GM15510 (cell line): Measurements from ENCODE around the gene SEMA5A.

Experiments
- POLR2A ChIP-seq: IDR thresholded peaks from 3 replicates; pipeline ENCODE4 v1.6.1; 2011; ENCODE audit warnings: borderline replicate concordance; ENCODE audit not compliant: insufficient read length; ENCODE audit errors: extremely low read depth

SEMA5A gene

DNA sequence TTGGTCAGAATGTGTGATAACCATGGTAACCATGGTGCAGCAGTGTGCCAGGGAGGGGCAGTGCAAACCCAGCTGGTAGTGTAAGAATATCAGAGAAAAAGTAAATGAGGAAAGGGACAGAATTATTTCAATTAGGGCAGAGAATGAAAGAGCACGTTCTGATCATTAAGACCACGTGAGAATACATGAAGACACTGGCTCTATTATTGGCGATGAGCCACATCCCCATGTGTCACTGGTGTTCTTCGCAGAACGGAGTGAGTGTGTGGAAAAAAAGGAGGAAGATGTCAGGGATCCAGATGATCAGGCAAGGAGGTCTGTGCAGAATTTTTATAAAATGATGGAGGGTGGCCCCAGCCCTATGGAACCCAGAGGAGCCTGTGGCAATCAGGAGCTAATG is 315.5 kb downstream of the SEMA5A start:
- no peak for TF ChIP-seq POLR2A

DNA sequence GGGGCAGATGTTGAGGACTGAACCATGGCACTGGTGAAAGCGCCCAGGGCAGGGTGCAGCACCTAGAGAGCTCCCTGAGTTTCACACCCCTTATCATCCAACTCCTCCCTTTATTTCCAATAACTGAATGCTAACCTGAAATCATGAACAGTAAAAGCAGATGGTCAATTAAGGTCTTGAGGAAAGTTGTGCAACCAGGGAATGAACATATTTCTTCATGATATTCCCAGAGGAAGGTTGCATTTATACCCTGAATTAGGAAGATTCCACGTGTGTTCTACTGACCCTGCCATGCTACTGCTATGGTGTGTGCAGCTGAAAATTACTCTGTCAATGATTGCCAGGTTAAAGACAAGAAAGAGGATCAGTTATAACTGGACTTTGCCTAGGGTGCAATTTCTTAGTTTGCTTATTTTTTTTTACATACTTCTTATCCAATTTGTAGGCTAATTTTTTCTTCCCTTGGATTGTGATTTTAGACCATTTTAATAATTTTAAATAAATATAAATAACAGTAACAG is 319.8 kb downstream of the SEMA5A start:
- TF ChIP-seq POLR2A, result no peak

DNA sequence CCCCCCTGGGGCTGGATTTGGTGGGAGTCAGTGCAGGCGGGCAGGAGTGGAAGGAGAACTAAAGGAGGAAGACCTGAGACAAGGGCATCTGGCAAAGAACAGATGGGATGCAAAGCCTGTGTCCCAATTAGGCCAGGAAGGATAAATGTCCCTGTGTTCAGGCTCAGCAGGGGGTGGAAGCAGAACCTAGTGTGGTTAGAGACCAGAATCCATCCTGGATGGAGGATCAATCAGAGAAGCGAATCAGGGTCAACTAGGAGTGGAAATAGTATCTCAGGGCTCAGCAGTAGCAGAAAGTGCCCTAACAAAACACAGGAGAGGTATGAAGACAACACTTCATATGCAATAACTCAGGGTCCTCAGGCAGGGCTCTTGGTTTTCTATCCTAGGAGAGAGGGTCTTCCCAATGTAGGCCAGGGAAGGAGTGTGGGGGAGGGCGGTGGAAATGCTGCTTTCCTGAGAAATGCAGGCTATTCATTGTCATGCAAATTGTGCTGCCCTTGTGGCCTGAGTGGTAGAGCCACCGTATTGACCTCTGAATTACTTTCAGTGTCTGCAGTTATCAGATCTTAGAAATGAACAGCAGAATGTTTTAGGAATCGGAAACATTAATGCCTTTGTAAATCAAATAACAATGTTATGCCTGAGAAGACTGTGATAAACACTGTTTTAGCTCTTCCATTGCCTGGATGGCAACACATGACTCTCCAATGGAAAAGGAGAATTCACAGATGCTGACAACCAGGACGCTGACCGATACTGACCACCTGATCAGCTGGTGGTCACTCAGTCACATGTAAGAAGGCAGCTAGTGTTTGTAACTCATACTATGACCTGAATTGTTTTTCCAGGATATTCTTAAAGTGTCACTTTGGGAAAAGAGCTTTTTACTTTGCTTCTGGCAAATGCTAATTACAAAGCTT is 323.6 kb downstream of the SEMA5A start:
- TF ChIP-seq POLR2A, result no peak

DNA sequence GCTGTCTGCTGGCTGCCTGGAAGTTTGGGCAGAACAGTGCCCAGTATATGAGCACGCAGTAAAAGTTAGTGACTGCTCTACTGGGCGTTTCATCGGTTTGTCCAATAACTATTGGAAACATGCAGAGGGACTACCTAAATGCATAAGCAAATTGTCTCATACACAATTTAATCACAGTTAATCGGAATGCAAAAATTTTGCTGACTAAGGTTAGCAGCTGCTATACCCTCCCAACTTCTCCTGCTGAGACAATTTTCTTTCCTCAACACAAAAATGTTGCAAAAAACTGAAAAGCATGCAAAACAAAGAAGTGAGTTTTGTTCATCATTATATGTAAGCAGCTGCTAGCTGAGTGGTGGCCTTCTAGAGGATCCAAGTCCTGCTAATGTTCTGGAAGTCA is 327.5 kb downstream of the SEMA5A start:
- TF ChIP-seq POLR2A, result no peak

DNA sequence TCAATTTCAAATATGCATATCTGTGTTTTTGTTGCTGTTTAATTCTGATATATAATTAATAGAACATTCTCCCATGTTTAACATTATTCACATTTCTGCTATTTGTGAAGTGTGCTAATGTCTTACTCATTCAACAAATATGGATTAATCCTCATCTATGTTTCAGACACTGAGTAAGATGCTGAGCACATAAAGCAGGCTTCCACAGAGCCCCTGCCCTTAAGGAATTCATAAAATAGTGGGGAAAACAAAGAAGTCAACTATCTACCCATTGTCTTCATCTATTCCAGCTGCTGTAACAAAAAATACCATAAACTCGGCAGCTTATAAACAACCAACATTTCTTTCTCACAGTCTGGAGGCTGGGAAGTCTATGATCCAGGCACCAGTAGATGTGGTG is 333.3 kb downstream of the SEMA5A start:
- no peak for TF ChIP-seq POLR2A

DNA sequence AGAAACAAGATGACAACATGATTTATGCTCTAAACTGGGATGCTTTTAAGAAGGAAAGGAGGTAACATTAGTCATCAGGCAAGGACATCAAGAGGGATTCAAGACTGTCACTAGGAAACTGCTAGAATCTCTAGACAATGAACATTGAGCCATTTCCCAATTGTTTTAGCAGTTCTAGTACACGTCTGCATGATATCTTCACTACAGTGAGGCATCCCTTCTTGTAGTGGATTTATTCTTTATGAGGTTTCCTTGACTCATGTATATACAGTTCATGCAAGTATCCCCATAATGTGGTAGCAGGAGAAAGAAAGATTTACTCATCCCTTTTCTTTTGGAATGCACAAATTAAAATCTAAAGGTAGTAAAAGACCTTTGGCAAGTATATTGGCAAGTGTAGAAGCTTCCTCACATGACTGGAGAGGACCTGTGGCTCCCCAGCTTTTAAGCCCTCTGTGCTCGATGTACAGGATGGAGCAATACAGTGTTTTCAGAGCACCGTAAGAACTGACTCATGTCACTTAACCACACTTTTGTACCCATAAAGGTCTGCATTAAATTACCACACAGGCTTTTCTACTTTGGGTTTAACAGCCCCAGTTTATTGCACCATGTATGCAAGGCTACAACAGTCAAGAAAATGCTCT is 335.9 kb downstream of the SEMA5A start:
- no peak for TF ChIP-seq POLR2A

DNA sequence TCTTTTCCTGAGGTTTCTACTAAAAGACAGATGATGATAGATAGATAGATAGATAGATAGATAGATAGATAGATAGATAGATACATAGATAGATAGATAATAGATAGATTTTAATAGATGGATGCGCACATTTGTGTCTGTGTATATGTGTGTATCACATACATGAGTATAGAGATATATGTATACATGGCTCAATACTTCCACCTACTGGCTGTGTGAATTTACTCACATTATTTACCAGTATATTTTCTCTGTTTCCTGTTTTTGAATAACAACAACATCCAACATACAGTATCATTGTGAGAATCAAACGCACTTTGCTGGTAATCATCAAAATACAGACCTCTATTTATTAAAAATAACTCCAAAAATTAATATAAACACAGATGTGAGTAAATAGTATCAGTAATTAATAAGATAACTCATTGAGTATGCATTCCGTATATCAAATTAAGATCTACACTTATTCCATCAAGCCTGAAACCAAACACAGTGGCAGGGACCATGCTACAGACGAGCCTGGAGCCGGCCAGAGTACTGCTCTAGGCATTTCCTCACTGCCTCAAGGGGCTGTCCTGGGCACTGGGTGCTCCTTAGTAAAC is 338.0 kb downstream of the SEMA5A start:
- TF ChIP-seq POLR2A, result no peak

DNA sequence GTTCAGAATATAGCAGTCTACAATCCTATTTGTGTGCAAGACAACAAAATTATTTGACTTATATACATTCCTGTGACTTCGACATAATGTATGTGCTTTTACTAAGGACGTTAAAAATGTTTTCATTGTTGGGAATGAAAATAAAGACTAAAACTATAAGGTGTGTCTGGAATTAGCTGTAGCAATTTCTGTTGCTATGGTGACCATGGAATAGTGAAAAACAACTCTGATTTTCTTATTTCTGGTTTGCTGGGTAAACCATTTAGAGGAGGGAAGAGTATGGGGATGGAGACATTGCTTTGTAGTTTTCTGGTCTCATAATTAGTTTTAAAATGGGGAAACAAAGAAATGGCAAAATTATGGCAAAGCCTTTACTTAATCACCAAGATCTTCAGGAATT is 343.2 kb downstream of the SEMA5A start:
- no peak for TF ChIP-seq POLR2A

DNA sequence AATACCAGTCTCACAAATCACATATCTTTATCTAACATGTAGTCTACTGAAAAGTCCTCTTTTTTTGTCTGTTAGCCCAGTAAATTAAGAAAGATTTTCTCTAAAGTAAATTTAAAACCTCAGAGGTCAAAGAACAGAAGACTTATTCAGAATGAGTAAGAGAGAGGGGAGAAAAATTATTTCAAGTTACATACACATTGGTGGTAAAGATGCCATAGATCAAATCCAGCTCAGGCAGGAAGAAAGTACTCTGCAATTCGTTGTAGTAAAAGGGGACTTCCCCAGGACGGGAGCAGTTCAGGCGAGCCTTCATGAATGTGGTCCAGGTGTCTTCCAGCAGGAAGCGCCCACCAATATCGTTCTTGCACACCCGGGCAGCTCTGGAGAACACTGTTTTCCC is 344.1 kb downstream of the SEMA5A start:
- no peak for TF ChIP-seq POLR2A

DNA sequence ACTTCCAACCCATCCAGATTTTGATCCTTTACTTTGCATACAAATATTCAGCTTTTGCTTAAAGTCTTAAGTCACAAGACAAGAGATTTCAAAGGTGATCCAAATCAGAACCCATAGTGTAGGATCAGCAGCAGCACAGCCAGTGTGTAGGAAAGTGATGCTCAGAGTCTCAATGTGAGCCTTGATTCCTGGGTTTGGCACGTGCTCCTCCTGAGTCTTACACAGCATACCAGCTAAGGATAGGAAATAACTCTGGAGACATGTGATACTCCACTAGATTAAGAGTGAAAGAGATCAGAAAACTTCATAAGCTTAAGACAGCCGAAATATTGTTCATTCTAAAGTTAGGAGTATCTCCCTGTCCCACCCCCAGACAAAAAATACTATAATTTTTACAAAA is 344.9 kb downstream of the SEMA5A start:
- TF ChIP-seq POLR2A, result no peak

DNA sequence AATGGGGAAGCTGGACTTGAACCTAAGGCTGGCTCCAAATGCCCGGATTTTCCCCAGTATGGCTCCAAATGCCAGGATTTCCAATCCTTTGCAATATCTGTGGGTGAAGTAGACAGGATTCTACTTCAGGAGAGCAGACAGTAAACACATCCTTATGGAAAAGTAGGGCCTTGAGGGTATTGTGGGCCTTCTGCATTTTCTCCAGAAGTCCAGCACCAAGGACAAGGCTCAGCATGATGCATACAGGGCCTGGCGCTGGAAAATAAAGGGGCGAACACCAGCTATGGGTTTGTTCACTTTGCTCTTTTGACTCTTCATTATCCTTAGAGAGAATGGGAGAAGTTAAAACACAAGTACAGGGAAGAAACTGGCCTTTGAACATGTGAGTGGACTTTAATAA is 347.5 kb downstream of the SEMA5A start:
- no peak for TF ChIP-seq POLR2A

DNA sequence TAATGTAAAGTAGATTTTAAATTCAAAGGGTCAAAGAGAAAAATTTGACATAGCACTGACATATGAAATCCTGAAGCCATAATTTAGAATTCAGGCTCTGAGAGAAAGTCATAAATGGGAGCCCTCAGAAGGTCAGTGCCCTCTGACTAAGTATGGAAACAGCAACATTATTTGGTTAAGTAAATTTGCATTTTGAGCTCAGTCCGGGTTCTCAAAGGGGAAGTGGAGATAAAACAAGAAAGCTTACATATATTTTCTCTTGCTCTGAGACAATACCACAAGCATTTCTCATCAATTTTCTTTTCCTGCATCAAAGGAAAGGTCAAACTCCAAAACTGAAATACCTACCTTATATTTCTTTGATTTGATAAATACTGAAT is 348.0 kb downstream of the SEMA5A start:
- TF ChIP-seq POLR2A, result no peak

DNA sequence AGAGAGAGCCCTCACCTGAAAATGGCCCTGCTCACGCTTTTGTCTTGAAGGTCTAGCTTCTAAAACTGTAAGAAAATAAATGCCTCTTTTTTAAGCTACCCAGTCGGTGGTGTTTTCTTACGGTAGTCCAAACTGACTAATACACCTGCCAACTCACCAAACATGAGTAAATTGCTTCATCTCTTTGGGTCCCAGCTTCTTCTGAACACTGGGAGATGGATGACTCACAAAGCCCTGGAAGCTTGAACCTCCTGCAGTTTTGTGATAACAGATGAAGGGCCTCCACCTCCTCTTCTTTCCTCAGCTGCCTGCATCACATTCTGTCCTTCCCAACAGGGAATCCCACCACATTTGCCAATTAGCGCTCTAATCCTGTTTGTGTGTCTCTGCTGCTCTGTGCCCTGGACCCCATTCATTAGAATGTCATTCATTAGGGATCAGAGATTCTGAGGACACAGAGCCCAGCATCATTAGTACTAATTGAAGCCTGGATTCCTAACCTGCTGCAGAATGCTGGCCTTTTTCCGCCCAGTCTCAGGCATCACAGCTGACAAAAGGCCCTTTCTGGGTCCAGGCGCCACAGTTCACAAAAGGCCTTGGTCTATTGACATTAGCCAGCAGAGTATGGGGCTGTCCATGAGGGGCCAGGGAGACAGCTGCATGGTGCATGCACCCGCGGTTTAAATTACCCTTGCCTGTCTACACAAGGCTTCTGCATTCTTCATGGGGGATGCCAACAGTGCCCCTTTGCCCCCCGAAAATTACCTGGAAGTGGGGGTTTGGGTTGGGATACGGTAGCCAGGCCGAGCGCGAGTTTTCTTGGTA is 349.3 kb downstream of the SEMA5A start:
- TF ChIP-seq POLR2A, result no peak

DNA sequence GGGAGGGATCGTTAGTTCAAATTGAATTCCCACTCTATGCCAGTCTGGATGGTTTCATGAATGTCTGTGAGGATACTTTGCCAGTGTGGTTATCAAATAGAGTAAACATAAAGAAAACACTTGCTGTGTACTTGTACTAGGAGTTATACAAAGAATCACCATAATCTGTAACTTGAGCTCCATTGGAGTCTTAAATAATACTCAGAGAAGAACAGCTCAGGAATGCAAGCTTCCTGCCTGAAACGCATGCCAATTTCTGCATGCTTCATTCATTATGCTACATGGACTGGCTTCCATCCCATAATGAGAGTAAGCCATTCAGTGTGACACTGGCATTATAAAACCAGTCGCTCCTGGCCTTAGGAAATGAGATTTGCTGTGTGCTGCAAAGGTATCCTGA is 351.4 kb downstream of the SEMA5A start:
- TF ChIP-seq POLR2A, result no peak

DNA sequence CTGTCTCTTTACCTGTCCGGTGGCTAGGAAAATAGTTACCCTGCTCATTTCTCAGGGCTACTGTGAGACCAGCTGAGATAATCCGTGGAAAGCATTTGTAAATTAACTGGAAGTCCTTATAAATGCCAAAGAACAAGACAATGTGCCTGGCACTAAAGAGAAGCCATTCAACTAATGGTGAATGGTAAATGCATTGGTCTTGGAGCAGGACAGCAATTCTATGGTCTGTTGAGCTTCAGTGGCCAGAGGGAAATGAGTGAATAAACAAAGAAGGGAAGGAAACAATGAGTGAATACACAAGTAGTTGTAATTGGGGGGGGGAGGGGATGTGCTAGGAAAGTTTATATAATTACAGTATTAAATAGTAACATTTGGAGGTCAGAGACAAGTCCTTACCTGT is 353.6 kb downstream of the SEMA5A start:
- TF ChIP-seq POLR2A, result no peak
